Astrocyte (in vitro differentiated cells and primary cell): Measurements from ENCODE around the gene GLYATL3. TPM values are rescaled to one million over a fixed set of nuclear protein-coding genes. Genes with fewer than 3 reads are reported as not detected.

Experiments used
- DNase-seq: peaks from one replicate; pipeline ENCODE4 v3.0.0-alpha.2; 2010; ENCODE audit warnings: low read depth
- FAIRE-seq: peaks from 2 replicates; lab custom pipeline; 2011; peaks lifted over from hg19 to GRCh38; lab: Jason Lieb, UNC
- H2AFZ ChIP-seq: 2 replicates; pipeline ENCODE4 v1.6.0; 2012; ENCODE audit warnings: low read depth, low read length, inconsistent platforms
- H3K27ac ChIP-seq: 2 replicates; pipeline ENCODE4 v1.5.1; 2011; ENCODE audit warnings: low read depth, low read length, inconsistent platforms
- H3K27me3 ChIP-seq: 2 replicates; pipeline ENCODE4 v1.6.0; 2011; ENCODE audit warnings: low read length, inconsistent platforms; ENCODE audit not compliant: insufficient read depth
- H3K36me3 ChIP-seq: 2 replicates; pipeline ENCODE4 v1.5.1; 2011; ENCODE audit warnings: low read length, inconsistent platforms; ENCODE audit not compliant: insufficient read depth
- H3K4me1 ChIP-seq: 2 replicates; pipeline ENCODE4 v1.5.1; 2011; ENCODE audit warnings: low read length, inconsistent platforms; ENCODE audit not compliant: insufficient read depth
- H3K4me2 ChIP-seq: 2 replicates; pipeline ENCODE4 v1.6.0; 2012; ENCODE audit warnings: low read length, inconsistent platforms
- H3K4me3 ChIP-seq: 2 replicates; pipeline ENCODE4 v1.5.1; 2011; ENCODE audit warnings: low read depth, mild to moderate bottlenecking, low read length, inconsistent platforms; ENCODE audit not compliant: insufficient read depth
- H3K79me2 ChIP-seq: 2 replicates; pipeline ENCODE4 v1.6.0; 2012; ENCODE audit warnings: mild to moderate bottlenecking, low read length, inconsistent platforms; ENCODE audit not compliant: insufficient read depth
- H3K9ac ChIP-seq: 2 replicates; pipeline ENCODE4 v1.6.0; 2012; ENCODE audit warnings: mild to moderate bottlenecking, low read length, inconsistent platforms
- H3K9me3 ChIP-seq: 2 replicates; pipeline ENCODE4 v1.5.1; 2012; ENCODE audit warnings: low read depth, mild to moderate bottlenecking, low read length, inconsistent platforms; ENCODE audit not compliant: insufficient read depth
- H4K20me1 ChIP-seq: 2 replicates; pipeline ENCODE4 v1.6.0; 2012; ENCODE audit warnings: low read length, inconsistent platforms; ENCODE audit not compliant: insufficient read depth
- H3K27ac Mint-ChIP-seq: one replicate; pipeline ENCODE4 v1.8.0; 2021; ENCODE audit warnings: mild to moderate bottlenecking, mixed read lengths; ENCODE audit not compliant: unreplicated experiment
- H3K27me3 Mint-ChIP-seq: one replicate; pipeline ENCODE4 v1.8.0; 2021; ENCODE audit warnings: low read depth, mixed read lengths; ENCODE audit not compliant: unreplicated experiment
- H3K36me3 Mint-ChIP-seq: one replicate; pipeline ENCODE4 v1.8.0; 2021; ENCODE audit warnings: low read depth, mixed read lengths; ENCODE audit not compliant: unreplicated experiment
- H3K4me1 Mint-ChIP-seq: one replicate; pipeline ENCODE4 v1.8.0; 2021; ENCODE audit warnings: low read depth, mixed read lengths; ENCODE audit not compliant: unreplicated experiment
- H3K4me3 Mint-ChIP-seq: one replicate; pipeline ENCODE4 v1.8.0; 2021; ENCODE audit warnings: mild to moderate bottlenecking, moderate library complexity, mixed read lengths; ENCODE audit not compliant: unreplicated experiment
- H3K9me3 Mint-ChIP-seq: one replicate; pipeline ENCODE4 v1.8.0; 2021; ENCODE audit warnings: mild to moderate bottlenecking, mixed read lengths; ENCODE audit not compliant: unreplicated experiment
- CTCF ChIP-seq: IDR thresholded peaks from 2 replicates; pipeline ENCODE4 v1.5.1; 2011; ENCODE audit warnings: low read depth, mild to moderate bottlenecking, inconsistent platforms, low read length, moderate library complexity; ENCODE audit not compliant: insufficient read depth
- EZH2 ChIP-seq: IDR thresholded peaks from 2 replicates; pipeline ENCODE4 v1.6.1; 2012; ENCODE audit warnings: mild to moderate bottlenecking, low read length, inconsistent platforms; ENCODE audit not compliant: insufficient read depth
- total RNA-seq: library from RNA; stranded (reverse); gene quantifications from 2 replicates; pipeline ENCODE4 v1.2.1, GENCODE V29; 2021

Gene GLYATL3
- total RNA-seq, 1 donor from 2014 or later, result not detected

GRCh38 chr6:49519660-49520059 is 19.9 kb downstream of the GLYATL3 start:
- H3K9me3 Mint-ChIP-seq, result no peaks in the 10 kb centered on the region
- Histone ChIP-seq H2AFZ (no peak overlapping the region), H3K4me1 (no peaks in the 10 kb centered on the region), H3K4me3 (no peak overlapping the region), H4K20me1 (no peaks in the 10 kb centered on the region), H3K36me3 (no peaks in the 10 kb centered on the region), H3K4me2 (no peak overlapping the region), H3K9ac (no peak overlapping the region), H3K9me3 (no peaks in the 10 kb centered on the region), H3K27me3 (no peaks in the 10 kb centered on the region), H3K79me2 (no peaks in the 10 kb centered on the region), H3K27ac (no peak overlapping the region)
- no peak for FAIRE-seq
- H3K4me1 Mint-ChIP-seq, result no peaks in the 10 kb centered on the region
- TF ChIP-seq EZH2 (no peak), CTCF (no peak)
- no peaks in the 10 kb centered on the region for H3K36me3 Mint-ChIP-seq
- H3K27me3 Mint-ChIP-seq, result no peaks in the 10 kb centered on the region
- DNase-seq, result no peak
- H3K27ac Mint-ChIP-seq, result no peak overlapping the region
- no peak overlapping the region for H3K4me3 Mint-ChIP-seq

- Mint-ChIP-seq H3K27ac (no peak overlapping the region), H3K27me3 (no peaks in the 10 kb centered on the region), H3K9me3 (no peaks in the 10 kb centered on the region), H3K4me3 (no peak overlapping the region), H3K36me3 (no peaks in the 10 kb centered on the region), H3K4me1 (no peaks in the 10 kb centered on the region)
- no peak overlapping the region for H3K27ac ChIP-seq
- no peaks in the 10 kb centered on the region for H4K20me1 ChIP-seq
- no peaks in the 10 kb centered on the region for H3K79me2 ChIP-seq
- no peaks in the 10 kb centered on the region for H3K9me3 ChIP-seq
- H2AFZ ChIP-seq, result no peak overlapping the region
- no peak for TF ChIP-seq CTCF
- TF ChIP-seq EZH2, result no peak
- no peak for FAIRE-seq
- no peak overlapping the region for H3K4me3 ChIP-seq
- no peak for DNase-seq
- no peaks in the 10 kb centered on the region for H3K36me3 ChIP-seq
- no peaks in the 10 kb centered on the region for H3K27me3 ChIP-seq
- H3K4me1 ChIP-seq, result no peaks in the 10 kb centered on the region
- no peak overlapping the region for H3K4me2 ChIP-seq
- H3K9ac ChIP-seq, result no peak overlapping the region
These were observed 23.2 kb downstream of the GLYATL3 start for GRCh38 chr6:49522710-49523593.

- TF ChIP-seq EZH2 (no peak), CTCF (no peak)
- H3K4me3 ChIP-seq, result no peak overlapping the region
- DNase-seq (no peak), FAIRE-seq (no peak)
- no peak overlapping the region for H3K9ac ChIP-seq
- no peak overlapping the region for H2AFZ ChIP-seq
- H3K79me2 ChIP-seq, result no peaks in the 10 kb centered on the region
- Mint-ChIP-seq H3K36me3 (no peaks in the 10 kb centered on the region), H3K9me3 (no peaks in the 10 kb centered on the region), H3K27ac (no peak overlapping the region), H3K4me1 (no peaks in the 10 kb centered on the region), H3K4me3 (no peak overlapping the region), H3K27me3 (no peaks in the 10 kb centered on the region)
- no peaks in the 10 kb centered on the region for H3K9me3 ChIP-seq
- no peaks in the 10 kb centered on the region for H4K20me1 ChIP-seq
- H3K27ac ChIP-seq, result no peak overlapping the region
- no peaks in the 10 kb centered on the region for H3K27me3 ChIP-seq
- H3K4me1 ChIP-seq, result no peaks in the 10 kb centered on the region
- no peaks in the 10 kb centered on the region for H3K36me3 ChIP-seq
- no peak overlapping the region for H3K4me2 ChIP-seq
These were observed 24.2 kb downstream of the GLYATL3 start for GRCh38 chr6:49523901-49524300.
